ENCODE data around the gene JMJD8.

JMJD8 gene

DNA sequence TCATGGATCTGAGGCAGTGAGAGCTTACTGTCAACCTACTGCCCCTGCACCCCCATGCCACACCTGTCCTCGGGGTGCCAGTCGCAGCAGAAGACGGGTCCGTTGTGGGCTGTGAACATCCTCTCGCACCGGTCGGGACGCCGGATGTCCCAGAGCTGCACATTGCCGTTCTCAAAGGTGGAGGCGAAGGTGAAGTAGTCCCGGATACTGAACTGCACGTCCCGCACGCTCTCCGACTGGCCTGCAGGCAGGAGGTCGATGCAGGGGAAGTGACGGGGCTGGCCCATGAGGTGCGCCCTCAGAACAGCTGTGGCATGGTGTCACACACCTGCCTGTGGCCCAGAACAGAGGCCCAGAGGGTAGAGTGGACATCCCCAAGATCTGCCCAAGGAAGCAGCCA is 3.4 kb upstream of the JMJD8 start:
- no peak for DNase-seq

- no peak for DNase-seq
Measured at GRCh38 chr16:686459-687260, 2.5 kb upstream of the JMJD8 start.

DNA sequence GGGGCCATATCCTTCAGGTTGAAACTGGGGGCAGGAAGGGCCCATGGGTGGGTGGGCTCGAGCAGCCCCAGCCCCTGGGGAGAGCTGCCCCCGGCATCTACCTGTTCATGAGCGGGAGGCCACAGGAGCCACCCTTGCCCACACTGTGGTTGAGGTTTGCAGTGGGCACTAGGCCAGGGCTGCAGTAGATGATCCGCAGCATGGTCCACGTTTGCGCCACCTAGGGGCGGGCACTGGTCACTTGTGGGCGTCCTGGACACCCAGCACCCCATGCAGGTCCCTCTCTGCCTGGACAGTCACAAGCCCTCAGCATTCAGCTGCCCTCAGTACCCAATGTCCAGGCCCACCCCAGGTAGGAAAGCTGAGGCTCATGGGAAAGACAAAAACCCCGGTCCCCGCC is 1.8 kb upstream of the JMJD8 start:
- DNase-seq, result no peak

DNA sequence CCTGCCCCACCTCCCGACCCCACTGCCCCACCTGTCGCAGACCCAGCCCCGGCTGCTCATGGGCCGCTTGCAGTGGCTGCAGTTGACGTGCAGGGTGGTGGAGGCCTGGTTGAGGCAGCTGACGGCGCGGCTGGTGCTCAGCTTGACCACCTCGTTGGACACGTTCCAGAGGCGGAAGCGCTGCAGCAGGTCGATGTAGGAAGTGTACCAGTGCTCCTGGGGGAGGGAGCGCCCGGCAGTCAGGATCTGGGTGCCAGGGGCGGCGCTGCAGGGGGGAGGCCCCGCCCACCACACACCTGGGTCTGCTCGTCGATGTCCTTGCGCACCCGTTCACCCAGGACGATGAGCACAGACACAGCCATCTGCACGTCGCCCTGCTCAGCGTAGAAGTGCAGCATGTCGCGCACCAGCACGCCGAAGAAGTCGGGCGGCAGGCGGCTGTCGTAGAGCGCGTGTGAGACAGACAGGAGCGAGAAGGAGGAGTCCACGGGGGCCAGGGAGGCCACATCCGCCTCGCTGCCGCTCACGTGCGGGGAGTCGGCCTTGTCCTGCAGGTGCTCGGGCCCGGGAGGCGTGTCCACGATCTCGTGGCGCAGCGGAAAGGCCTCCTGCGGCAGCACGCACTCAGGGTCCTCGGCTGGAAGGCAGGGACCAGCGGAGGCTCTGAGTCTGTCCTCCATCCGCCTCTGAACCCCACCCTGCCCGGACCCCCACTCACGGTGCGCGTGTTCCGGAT is 995 bp upstream of the JMJD8 start:
- DNase-seq, result no peak

GRCh38 chr16:683396-684070 is 601 bp downstream of the JMJD8 start:
- DNase-seq, result no peak

GRCh38 chr16:682493-683395 is 1.4 kb downstream of the JMJD8 start:
- no peak for DNase-seq

GRCh38 chr16:681746-682427 is 2.2 kb downstream of the JMJD8 start:
- DNase-seq, result no peak

DNA sequence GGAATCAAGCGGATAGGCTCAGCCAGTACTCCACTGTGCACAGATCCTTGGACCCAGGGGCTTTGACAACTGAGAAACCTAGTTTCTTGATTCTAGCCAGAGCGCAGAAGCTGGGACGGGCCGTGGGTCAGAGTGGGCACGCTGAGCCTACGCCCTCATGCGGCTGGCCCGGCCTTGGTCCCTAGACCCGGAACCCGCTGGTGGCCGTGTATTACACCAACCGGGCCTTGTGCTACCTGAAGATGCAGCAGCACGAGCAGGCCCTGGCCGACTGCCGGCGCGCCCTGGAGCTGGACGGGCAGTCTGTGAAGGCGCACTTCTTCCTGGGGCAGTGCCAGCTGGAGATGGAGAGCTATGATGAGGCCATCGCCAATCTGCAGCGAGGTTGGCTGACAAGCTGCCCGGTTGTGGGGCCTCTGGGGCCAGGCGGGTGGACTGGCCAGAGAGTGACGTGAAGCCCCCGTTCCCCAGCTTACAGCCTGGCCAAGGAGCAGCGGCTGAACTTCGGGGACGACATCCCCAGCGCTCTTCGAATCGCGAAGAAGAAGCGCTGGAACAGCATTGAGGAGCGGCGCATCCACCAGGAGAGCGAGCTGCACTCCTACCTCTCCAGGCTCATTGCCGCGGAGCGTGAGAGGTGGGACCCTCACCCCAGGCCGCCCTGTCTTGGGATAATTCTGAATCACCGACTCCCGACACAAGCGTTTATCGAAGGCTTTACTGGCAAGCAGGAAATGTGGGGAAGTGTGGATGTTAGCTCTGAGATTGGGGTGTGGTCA is 3.0 kb downstream of the JMJD8 start:
- DNase-seq, result no peak

- no peak for DNase-seq
Measured at GRCh38 chr16:680625-680945, 3.5 kb downstream of the JMJD8 start.

- no peak for DNase-seq
Measured at GRCh38 chr16:679814-680624, 4.1 kb downstream of the JMJD8 start, which contains the start of gene STUB1. Gene STUB1 (plus strand): TSS chr16:680410. CDS start chr16:680526, 116 bp downstream.

DNA sequence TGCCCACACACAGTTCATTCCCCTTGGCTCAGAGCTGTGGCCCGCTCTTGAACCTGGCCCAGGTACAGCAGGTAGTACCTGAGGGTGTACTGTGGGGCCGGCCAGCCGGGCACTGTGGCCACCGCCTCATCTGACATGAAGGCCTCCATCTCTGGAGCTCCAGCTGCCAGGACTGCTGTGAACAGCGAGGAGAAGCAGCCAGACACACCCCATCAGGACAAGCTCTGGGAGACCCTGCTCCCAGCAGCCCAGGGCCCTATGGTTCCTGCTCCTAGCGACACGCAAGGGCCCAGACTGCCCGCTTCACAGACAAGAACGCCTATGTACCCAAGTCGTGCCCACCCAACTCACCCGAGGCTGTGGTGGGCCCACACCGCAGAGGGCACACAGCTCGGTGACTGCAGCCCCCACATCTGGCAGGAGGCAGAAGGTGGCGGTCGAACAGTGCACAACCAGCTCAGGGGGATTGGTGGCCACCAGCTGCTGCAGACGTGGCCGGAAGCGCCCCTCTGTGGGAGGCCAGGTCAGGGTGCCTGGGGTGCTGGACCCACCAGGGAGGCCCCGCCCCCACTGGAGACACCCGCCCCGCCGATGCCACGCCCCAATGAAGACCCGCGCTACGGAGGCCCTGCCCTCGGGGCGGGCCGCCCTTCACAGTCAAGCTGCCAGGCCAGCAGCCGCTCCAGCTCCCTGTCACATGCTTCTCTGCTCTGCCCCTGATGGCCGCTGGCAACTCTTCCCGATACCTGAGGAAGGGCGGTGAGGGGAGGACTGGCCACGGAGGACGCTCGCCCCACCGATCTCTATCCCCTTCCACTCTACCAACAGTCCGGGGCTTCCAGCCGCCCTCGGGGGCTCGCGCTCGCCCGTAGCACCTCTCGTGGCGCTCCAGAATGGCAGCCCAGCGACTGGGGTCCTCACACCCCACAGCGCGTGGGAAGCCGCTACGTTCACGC is 5.0 kb downstream of the JMJD8 start:
- DNase-seq, result no peak

DNA sequence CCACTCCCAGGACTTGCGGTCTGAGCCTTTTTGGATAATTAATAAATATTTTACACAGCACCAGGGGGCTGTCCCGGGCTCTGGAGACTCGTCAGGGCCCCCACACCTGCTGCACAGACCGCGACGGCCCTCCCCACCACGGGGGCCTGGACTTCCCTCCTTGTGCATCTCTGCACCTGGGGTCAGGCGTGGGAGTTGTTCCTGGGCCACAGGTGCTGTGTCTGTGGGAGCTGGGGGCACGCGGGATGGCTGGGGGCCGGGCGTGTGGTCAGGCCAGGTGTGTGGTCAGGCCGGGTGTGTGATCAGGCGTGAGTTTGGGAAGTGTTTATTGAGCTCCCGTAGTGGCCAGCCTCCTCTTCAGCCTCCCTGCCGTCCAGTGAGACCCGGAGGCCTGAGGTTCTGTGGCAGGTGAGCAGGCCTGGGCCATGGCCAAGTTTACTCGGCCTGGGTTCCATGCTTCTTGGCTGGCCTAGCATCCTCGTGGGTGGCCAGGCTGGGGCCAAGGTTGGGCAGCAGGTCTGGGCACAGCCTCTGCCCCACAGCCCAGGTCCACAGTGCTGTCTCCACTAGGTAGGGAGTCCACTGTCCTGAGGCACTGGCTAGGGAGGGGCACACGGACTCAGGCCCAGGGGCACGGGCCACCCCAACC is 5.8 kb downstream of the JMJD8 start:
- DNase-seq, result no peak

DNA sequence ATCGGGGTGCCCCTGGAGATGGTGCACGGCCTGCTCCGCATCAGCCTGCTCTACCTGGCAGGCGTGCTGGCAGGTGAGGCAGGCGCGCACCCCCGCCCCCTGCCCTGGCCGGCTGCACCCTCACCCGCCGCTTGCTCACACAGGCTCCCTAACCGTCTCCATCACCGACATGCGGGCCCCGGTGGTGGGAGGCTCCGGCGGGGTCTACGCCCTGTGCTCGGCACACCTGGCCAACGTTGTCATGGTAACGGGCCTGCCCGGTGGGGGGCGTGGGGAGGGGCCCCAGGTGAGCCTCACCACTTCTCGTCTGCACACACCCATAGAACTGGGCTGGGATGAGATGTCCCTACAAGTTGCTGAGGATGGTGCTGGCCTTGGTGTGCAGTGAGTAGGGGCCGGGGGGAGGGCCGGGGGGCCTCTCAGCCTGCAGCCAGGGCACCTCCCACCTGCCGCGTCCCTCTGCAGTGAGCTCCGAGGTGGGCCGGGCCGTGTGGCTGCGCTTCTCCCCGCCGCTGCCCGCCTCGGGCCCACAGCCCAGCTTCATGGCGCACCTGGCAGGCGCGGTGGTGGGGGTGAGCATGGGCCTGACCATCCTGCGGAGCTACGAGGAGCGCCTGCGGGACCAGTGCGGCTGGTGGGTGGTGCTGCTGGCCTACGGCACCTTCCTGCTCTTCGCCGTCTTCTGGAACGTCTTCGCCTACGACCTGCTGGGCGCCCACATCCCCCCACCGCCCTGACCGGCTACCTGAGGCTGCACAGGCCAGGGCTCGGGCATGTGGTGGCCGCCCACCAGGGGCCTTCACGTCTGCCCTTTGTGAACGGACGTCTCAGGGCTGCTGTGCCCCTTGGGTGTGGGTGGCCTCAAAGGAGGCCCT is 6.6 kb downstream of the JMJD8 start:
- no peak for DNase-seq

GRCh38 chr16:676913-677312 is 7.2 kb downstream of the JMJD8 start:
- no peak for DNase-seq

GRCh38 chr16:676565-676902 is 7.6 kb downstream of the JMJD8 start:
- no peak for DNase-seq

- no peak for DNase-seq
Measured at GRCh38 chr16:675884-676564, 8.1 kb downstream of the JMJD8 start.

Data from cerebellar nuclear complex (tissue), 1 donor.